ENCODE data around the gene GALNT15.

GALNT15 gene

DNA sequence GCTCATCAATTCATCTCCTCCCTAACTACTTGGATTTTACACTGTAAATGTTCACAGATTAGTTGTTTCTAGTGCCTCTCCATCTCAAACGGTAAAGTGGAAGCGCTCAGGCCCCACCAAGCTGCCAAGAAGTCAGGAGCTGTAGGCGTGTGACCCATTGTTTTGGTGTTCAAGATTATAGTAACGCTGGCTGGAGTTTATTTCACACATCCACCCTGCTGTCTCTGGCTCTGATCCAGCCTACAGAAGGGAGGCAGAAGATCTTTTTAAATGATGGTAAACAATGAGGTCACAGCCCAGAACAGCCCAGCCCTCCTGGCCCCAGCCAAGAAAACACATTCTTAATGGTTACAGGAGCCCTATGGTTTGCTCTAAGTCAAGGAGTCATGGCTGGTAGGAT, 25.7 kb upstream of the GALNT15 start:
- FAIRE-seq, result no peak
- DNase-seq (ENCODE audit: insufficient read length, low spot score), result no peak

DNA sequence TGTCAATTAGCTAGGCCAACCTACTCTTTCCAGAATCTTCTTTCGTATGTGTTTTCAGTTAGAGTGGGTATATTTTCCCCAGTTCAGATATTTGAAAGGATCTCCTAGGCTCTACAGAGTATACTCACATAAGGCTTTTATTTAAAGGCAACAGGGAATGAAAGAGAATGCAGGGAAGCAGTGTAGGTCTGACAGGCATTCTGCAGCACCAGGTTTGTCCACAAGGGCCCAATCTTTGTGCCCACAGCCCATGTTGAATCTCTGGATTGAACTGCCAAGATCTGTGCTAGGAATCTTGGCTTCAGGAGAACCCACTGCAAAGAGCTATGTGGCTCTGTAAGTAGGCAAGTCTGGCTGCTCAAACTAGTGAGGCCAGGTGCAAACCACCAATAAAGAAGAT, 24.2 kb upstream of the GALNT15 start:
- TF ChIP-seq, protein P1, sequence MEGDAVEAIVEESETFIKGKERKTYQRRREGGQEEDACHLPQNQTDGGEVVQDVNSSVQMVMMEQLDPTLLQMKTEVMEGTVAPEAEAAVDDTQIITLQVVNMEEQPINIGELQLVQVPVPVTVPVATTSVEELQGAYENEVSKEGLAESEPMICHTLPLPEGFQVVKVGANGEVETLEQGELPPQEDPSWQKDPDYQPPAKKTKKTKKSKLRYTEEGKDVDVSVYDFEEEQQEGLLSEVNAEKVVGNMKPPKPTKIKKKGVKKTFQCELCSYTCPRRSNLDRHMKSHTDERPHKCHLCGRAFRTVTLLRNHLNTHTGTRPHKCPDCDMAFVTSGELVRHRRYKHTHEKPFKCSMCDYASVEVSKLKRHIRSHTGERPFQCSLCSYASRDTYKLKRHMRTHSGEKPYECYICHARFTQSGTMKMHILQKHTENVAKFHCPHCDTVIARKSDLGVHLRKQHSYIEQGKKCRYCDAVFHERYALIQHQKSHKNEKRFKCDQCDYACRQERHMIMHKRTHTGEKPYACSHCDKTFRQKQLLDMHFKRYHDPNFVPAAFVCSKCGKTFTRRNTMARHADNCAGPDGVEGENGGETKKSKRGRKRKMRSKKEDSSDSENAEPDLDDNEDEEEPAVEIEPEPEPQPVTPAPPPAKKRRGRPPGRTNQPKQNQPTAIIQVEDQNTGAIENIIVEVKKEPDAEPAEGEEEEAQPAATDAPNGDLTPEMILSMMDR (IDR thresholded peaks at IDR 0.05; ENCODE audit: insufficient read depth, missing control alignments), result no peak
- FAIRE-seq (no peak), DNase-seq (ENCODE audit: insufficient read length, low spot score) (no peak)

More for the DNA sequence above, 25.7 kb upstream of the GALNT15 start:
- TF ChIP-seq, protein P1 (IDR thresholded peaks at IDR 0.05; ENCODE audit: insufficient read depth, missing control alignments), result no peak

DNA sequence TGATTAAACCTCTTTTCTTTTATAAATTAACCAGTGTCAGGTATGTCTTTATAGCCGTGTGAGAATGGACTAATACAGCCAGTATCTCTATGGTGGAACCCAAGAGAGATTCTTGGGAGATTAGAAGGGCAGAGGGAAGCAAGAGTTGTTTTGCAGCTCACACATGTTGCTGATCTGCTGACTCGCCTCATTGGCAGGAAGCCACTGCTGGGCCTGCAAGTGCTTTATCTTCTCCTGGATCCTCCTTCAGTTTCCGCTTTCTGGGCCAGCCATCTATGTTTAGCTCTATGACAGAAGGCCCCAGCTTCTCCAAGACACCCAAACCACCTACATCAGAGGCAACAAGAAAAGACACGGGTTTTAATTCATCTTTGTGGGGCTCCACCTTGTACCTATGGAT, 23.4 kb upstream of the GALNT15 start:
- no peak for FAIRE-seq
- DNase-seq (ENCODE audit: insufficient read length, low spot score), result no peak
- TF ChIP-seq, protein P1 (IDR thresholded peaks at IDR 0.05; ENCODE audit: insufficient read depth, missing control alignments), result no peak

DNA sequence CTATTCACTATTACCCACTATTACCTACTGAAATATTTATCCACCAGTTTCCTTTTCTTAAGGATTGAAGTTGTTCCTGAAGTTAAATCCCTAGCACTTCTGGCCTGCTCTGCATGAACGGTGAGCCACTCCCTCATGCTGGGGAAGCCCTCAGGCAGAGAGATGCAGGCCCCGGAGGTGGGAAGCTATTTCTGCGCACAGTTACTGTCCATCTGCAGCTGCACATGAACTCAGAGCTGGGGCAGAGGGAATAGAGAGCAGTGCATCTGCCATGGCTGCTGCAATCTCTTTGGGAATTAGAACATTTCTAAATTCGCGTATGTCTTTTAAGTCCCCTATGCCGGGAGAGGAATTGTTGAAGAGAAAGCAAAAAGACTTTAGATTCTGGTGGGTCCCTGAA, 6.3 kb upstream of the GALNT15 start:
- FAIRE-seq, result no peak
- no peak for DNase-seq (ENCODE audit: insufficient read length, low spot score)
- TF ChIP-seq, protein P1 (IDR thresholded peaks at IDR 0.05; ENCODE audit: insufficient read depth, missing control alignments), result no peak

DNA sequence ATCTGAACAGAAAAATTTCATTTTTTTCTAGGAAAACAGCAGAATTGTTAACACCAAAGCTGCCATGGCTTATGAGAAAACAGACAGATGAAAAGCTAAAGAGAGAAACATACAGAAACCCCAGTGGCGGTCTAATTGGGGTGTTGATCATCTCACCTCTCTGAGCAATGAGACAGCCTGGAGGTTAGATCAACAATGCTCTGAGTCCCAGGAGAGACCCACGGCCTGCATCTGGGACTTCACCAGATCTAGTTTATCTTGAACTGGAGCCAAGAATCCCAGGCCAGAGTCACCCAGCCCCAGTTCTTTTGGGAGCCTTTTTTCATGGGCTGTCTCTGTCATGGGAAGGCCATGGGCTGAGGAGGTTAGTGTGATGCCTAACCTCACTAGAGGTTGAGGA, 3.5 kb upstream of the GALNT15 start:
- FAIRE-seq, result no peak
- DNase-seq (ENCODE audit: insufficient read length, low spot score), result no peak
- TF ChIP-seq, protein P1 (IDR thresholded peaks at IDR 0.05; ENCODE audit: insufficient read depth, missing control alignments), result no peak

DNA sequence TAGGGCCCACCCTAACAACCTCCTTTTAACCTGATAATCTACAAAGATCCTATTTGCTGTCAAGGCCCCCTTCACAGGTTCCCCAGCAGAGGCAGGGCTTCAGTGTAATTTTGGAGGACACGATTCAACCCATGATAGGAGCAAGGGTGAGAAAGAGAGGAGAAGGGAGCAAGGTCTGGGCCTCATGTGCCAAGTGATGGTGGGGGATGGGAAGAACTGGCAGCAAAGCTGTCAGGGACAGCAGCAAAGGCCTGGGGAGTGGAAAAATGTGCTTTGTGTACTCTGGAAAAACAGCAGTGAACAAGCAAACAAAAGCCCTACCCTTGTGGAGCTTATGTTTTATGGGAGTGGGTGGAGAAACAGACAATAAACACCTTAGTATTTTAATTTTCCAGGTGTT, 2.7 kb upstream of the GALNT15 start:
- FAIRE-seq (no peak), DNase-seq (ENCODE audit: insufficient read length, low spot score) (no peak)
- TF ChIP-seq, protein P1 (IDR thresholded peaks at IDR 0.05; ENCODE audit: insufficient read depth, missing control alignments), result no peak

DNA sequence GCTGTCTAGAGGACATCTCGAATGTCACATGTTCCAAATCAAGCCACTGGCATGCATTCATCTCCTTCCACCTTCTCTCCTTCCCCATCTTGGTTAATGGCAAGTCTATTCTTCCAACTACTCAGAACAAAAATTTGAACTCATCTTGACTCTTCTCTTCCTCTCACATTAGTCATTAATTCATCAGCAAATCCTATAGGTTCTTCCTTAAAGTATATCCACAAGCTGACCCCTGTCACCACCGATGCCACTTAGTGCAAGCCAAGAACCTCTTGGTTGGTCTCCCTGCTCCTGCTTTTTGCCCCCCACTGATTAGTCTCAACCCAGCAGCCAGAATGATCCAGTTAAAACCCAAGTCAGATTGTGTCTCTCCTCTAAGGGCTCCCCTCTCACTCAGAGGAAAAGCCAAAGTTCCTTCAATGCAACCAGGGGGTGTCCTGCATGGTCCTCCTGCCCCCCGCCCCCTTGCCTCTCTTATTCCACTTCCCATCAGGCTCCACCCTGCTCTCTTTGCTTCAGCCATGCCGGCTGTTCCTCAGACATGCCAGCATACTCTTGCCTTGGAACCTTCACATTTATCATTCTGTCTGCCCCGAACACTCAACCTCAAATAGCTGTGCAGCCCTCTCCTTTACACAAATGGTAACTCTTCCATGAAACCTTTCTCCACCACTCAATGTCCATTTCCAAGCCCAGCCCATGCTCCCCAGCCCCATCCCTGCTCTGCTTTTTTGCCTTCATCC, 1.0 kb upstream of the GALNT15 start:
- DNase-seq (ENCODE audit: insufficient read length, low spot score) (no peak), FAIRE-seq (no peak)
- TF ChIP-seq, protein P1 (IDR thresholded peaks at IDR 0.05; ENCODE audit: insufficient read depth, missing control alignments), result no peak

Data from D721Med (cell line).